ENCODE measurements around the gene PDSS2.
"Not testable (repeated sequence)": the region's sequence is repeated elsewhere in the genome, so short reads cannot be mapped to it uniquely, and the experiment has no call there.

Gene PDSS2

GRCh38 chr6:107475360-107475759 is 16.0 kb upstream of the PDSS2 start:
- DNase-seq = not testable (repeated sequence)

DNA sequence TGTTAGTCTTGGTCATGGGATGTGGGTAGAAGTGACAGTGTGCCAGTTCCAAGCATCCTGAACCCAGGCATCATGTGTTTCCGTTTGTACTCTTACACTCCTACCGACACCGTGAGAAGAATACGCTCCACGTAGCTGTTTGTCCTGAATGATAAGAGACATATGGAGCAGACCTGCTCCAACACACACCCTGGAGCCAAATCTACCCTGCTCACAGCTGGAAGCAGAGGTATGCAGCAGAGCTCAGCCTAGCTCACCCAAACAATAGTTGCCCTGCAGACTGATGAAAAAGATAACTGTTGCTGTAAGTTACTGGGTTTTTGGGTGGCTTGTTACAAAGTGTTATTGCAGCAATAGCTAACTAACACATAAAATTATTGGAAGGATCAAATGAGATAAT is 14.3 kb upstream of the PDSS2 start:
- DNase-seq = no peak

DNA sequence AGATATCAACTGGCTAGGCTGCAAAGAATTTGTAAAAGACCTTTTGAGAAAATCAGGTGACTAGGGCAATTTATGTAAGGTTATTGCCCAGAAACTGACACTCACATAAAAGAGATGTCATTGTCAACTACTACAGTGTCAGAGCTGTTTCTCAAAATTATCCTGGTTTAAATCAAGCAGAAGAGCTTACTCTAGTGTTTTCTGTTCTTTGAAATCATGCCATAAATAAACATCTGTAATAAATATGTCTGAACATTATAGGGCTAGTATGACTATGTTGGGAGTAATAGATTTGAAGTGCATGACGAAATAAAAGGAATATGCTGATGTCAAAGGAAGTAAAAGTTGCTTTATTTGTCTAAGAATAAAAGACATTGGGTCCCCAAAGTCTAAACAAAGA is 11.0 kb upstream of the PDSS2 start:
- no peak for DNase-seq

- no peak for DNase-seq
These were observed 6.7 kb upstream of the PDSS2 start for GRCh38 chr6:107466062-107466461.

- peak; percentile 34 for DNase-seq
These were observed 793 bp upstream of the PDSS2 start for GRCh38 chr6:107460083-107460631.

- DNase-seq = peak; percentile 9
These were observed 587 bp downstream of the PDSS2 start for GRCh38 chr6:107458672-107459282.

DNA sequence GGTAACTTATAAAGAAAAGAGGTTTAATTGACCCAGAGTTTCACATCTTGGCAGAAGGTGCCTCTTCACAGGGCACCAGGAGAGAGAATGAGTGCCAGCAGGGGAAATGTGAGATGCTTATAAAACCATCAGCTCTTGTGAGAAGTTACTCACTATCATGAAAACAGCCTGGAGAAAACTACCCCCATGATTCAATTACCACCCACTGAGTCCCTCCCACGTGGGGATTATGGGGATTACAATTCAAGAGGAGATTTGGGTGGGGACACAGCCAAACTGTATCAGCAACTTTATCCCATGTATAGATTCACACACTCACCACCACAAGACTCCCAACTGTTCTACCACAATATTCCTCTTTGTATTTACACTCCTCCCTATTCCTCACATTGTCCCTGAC is 10.6 kb downstream of the PDSS2 start:
- DNase-seq = no peak

- no peak for DNase-seq
These were observed 11.6 kb downstream of the PDSS2 start for GRCh38 chr6:107447663-107448216.

DNA sequence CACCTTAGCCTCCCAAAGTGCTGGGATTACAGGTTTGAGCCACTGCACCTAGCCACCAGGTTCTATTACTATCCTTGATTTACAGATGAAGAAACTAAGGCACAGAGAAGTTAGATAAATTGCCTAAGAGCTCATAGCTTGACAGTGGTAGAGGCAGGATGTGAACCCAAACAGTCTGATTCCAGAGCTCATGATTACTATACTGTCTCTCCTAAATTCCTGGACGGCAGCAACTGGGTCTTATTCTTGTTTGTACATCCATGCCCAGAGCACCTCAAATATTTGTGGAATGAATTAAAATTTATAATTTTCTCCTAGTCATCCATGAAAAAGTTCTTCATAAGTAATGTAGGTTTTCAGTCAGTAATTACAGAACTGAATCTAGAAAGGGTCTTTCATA is 15.1 kb downstream of the PDSS2 start:
- DNase-seq = no peak

DNA sequence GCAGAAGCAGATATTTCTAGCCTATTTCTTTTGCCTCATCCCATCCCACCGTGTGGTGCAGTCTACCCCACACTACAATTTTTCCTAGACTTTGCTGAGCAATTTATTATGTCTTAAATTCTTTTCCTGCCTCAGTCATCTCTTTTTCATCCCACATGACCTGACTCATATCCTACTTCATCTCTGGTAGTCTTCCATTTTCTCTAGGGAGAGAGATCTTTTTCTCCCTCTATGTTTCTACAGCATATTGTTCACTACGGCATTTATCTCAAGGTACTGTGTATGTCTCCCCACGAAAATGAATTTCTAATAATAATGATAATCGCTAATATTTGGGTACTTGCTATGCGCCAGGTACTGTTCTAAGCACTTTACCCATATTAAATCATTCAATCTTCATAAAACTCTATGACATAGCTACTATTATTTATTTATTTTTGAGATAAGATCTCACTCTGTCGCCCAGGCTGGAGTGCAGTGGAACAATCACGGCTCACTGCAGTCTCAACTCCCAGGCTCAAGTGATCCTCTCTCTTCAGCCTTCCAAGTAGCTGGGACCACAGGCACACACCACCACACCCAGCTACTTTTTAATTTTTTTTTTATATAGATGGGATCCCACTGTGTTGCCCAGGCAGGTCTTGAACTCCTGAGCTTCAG is 15.6 kb downstream of the PDSS2 start:
- no peak for DNase-seq

DNA sequence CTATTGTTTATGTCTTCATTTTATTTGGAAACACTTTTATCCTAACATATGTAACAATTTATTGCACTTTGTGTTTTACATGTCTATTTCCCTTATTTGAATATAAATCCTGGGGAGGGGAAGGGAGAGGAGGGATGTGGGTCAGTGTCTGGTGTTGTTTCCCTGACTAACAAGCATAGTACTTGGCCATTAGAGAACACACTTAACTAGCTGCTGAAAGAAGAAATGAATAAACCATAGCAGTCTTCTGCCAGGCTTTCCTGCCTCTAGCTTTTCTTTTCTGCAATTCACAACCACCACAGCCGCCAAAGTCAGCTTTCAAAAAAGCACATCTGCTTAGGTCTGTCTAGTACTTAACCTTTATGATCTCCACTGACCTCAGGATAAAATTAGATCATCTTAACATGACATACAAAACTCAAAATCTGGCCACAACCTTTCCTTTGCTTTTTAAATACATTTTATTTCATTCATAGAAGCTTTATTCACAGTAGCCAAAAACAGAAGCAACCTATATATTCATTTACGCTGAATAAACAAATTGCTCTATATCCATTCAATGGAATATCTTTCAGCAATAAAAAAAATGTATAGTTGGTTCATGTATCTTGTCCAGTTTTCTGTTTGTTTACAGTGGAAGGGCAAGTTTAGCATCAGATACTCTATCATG is 16.3 kb downstream of the PDSS2 start:
- DNase-seq = no peak

GRCh38 chr6:107441682-107442081 is 17.7 kb downstream of the PDSS2 start:
- DNase-seq = no peak

- no peak for DNase-seq
These were observed 18.4 kb downstream of the PDSS2 start for GRCh38 chr6:107440936-107441335.

GRCh38 chr6:107439406-107439805 is 20.0 kb downstream of the PDSS2 start:
- DNase-seq = no peak

DNA sequence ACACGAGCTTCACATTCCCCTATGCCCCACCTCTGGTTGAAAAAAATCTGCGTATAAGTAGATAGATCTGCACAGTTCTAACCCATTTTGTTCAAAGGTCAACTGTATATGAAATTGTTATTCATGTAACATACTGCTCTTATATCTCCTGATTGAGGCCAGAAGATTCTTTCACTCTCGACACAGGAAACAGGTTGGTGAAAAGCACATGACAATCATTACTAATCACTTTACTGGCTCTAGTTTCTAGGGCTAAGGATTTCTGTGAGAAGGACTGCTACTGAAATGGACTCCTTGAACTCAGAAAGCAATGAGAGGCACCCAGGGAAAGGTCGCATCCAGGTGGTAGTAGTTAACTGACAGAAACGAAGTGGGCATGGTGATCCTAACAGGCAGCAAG is 21.7 kb downstream of the PDSS2 start:
- DNase-seq = no peak

DNA sequence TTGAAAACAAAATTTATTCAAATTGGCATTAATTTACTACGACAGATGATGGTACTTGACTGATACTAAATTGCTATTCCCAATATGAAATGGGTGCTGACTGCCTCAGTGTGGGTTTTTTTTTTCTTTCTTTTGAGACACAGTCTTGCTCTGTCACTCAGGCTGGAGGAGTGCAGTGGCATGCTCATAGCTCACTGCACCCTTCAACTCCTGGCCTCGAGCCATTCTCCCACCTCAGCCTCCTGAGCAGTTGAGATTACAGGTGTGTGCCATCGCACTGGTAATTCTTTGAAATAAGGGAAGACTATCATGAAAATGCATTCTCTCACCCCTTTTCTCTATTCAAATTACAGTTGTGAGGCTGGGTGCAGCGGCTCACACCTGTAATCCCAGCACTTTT is 22.5 kb downstream of the PDSS2 start:
- no peak for DNase-seq

- DNase-seq = no peak
These were observed 23.6 kb downstream of the PDSS2 start for GRCh38 chr6:107435798-107436197.

DNA sequence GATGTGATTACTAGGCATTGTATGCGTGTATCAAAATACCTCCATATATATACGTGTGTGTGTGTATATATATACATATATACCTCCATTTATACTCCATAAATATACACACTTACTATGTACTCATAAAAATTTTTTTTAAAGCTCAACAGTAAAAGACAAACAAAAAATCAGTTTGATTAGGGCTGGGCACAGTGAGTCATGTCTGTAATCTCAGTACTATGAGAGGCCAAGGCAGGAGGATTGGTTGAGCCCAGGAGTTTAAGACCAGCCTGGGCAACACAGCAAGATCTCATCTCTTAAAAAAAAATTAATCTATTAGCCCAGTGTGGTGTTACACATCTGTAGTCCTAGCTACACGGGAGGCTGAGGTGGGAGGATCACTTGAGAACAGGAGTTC is 24.6 kb downstream of the PDSS2 start:
- no peak for DNase-seq

- DNase-seq = not testable (repeated sequence)
These were observed 33.4 kb downstream of the PDSS2 start for GRCh38 chr6:107425951-107426350.

GRCh38 chr6:107423474-107423990 is 35.8 kb downstream of the PDSS2 start:
- DNase-seq = no peak

DNA sequence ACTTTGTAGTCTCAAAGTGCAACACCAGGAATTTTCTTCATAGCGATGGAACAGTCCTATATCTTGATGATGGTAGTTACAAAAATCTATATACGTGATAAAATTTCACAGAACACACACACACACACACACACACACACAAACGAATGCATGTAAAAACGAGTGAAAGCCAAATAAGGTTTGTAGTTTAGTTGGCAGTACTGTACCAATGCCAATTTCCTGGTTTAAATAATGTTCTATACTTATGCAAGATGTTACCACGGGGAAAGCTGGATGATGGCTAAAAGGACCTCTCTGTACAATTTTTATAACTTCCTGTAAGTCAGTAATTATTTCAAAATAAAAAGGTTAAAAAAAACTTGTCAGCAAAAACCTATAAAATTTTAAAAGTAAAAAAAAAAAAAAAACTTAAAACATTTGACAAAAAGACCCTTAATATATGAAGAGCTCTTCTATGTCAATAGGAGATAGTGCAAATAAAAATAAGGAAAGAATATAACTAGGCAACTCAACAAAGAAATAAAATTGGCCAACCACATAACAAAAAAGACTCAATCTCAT is 37.6 kb downstream of the PDSS2 start:
- no peak for DNase-seq

GRCh38 chr6:107419733-107420132 is 39.6 kb downstream of the PDSS2 start:
- no peak for DNase-seq

GRCh38 chr6:107418118-107418517 is 41.2 kb downstream of the PDSS2 start:
- peak; percentile 23 for DNase-seq
